SK-N-DZ (cell line): ENCODE results near the gene TEX261.
A peak's percentile ranks its signal among the peaks of the same experiment; 100 is the strongest.

Source experiments
- DNase-seq: peaks from one replicate; pipeline ENCODE4 v3.0.0-alpha.2; 2015; ENCODE audit warnings: low spot score

TEX261 gene

GRCh38 chr2:70959851-70960832 is 34.5 kb downstream of the TEX261 start:
- DNase-seq, result no peak

- DNase-seq, result no peak
Measured at GRCh38 chr2:70959271-70959761, 35.4 kb downstream of the TEX261 start.

GRCh38 chr2:70958759-70959158 is 35.9 kb downstream of the TEX261 start:
- DNase-seq, result no peak

- no peak for DNase-seq
Measured at GRCh38 chr2:70957798-70958197, 36.9 kb downstream of the TEX261 start.

GRCh38 chr2:70956141-70956540 is 38.5 kb downstream of the TEX261 start:
- DNase-seq, result no peak

- DNase-seq, result no peak
Measured at GRCh38 chr2:70954886-70955285, 39.8 kb downstream of the TEX261 start.

GRCh38 chr2:70949086-70949485 is 45.6 kb downstream of the TEX261 start:
- DNase-seq, result no peak

- DNase-seq, result peak; percentile 80
Measured at GRCh38 chr2:70948337-70949003, 46.2 kb downstream of the TEX261 start.

GRCh38 chr2:70947556-70948184 is 47.0 kb downstream of the TEX261 start:
- no peak for DNase-seq

- DNase-seq, result peak; percentile 70
Measured at GRCh38 chr2:70946832-70947442, 47.7 kb downstream of the TEX261 start.

- DNase-seq, result no peak
Measured at GRCh38 chr2:70944111-70944690, 50.5 kb downstream of the TEX261 start.

GRCh38 chr2:70943205-70943871 is 51.3 kb downstream of the TEX261 start:
- no peak for DNase-seq

GRCh38 chr2:70942396-70943204 is 52.1 kb downstream of the TEX261 start:
- peak; percentile 67 for DNase-seq

- no peak for DNase-seq
Measured at GRCh38 chr2:70941701-70942100, 53.0 kb downstream of the TEX261 start.

GRCh38 chr2:70941186-70941585 is 53.5 kb downstream of the TEX261 start:
- no peak for DNase-seq

GRCh38 chr2:70939839-70940580 is 54.7 kb downstream of the TEX261 start:
- DNase-seq, result peak; percentile 83

GRCh38 chr2:70939001-70939838 is 55.5 kb downstream of the TEX261 start:
- no peak for DNase-seq

GRCh38 chr2:70938586-70938950 is 56.1 kb downstream of the TEX261 start:
- DNase-seq, result no peak
